SK-N-SH (cell line): Measurements from ENCODE around the gene PRTFDC1. TPM values are rescaled to one million over a fixed set of nuclear protein-coding genes. Genes with fewer than 3 reads are reported as not detected.

Source experiments
- CTCF ChIA-PET: fragments of 300-600, 350-600 bp; formaldehyde crosslinking; extraction: SDS; loops from one replicate; lab custom pipeline; 2021; lab: Yijun Ruan, JAX
- POLR2A ChIA-PET: fragments of 350-600 bp; sonication (Branson Sonifier 250); formaldehyde crosslinking; extraction: SDS; loops from one replicate; lab custom pipeline; 2020; ENCODE audit warnings: antibody characterized with exemption, inconsistent platforms; lab: Yijun Ruan, JAX
- DNase-seq: peaks from one replicate; pipeline ENCODE4 v3.0.0; 2012
- H2AFZ ChIP-seq: fragments of 200-600 bp; sonication (generic); 2 replicates; pipeline ENCODE4 v1.8.1; 2016; ENCODE audit warnings: antibody characterized with exemption, mild to moderate bottlenecking, low read depth
- H3F3A ChIP-seq: fragments of 200-600 bp; sonication (generic); replicated peaks from 2 replicates; pipeline ENCODE3; 2016; ENCODE audit warnings: antibody characterized with exemption, mild to moderate bottlenecking; ENCODE audit not compliant: insufficient read depth
- H3K27ac ChIP-seq, 2 experiments: fragments of 200-500 bp in 1 of 2; fragments of 200-600 bp in 1 of 2; sonication (Bioruptor generic) in 1 of 2; sonication (generic), shearing (Covaris generic) in 1 of 2; 2 replicates each; pipeline versions ENCODE4 v1.5.1 to v1.6.1; 2014 to 2016; ENCODE audit warnings: low read depth in 2 of 2, inconsistent platforms in 1 of 2, low read length in 1 of 2, mild to moderate bottlenecking in 1 of 2, mixed read lengths in 1 of 2
- H3K27me3 ChIP-seq: fragments of 200-600 bp; sonication (generic), shearing (Covaris generic); 2 replicates; pipeline ENCODE4 v1.6.1; 2016; ENCODE audit warnings: mixed run types; ENCODE audit not compliant: insufficient read depth
- H3K36me3 ChIP-seq, 2 experiments: fragments of 200-500 bp in 1 of 2; fragments of 200-600 bp in 1 of 2; sonication (Bioruptor generic) in 1 of 2; sonication (generic) in 1 of 2; replicated peaks in 1 of 2; 2 replicates each; pipeline versions ENCODE3 to v1.5.1; 2014 to 2016; ENCODE audit warnings: low read length in 1 of 2, mild to moderate bottlenecking in 1 of 2; ENCODE audit not compliant: insufficient read depth in 2 of 2, control insufficient read depth in 1 of 2
- H3K4me1 ChIP-seq, 2 experiments: fragments of 200-500 bp in 1 of 2; fragments of 200-600 bp in 1 of 2; sonication (Bioruptor generic) in 1 of 2; sonication (generic), shearing (Covaris generic) in 1 of 2; 2 replicates each; pipeline versions ENCODE4 v1.5.1 to v1.6.1; 2014 to 2016; ENCODE audit warnings: low read depth in 1 of 2, low read length in 1 of 2, mixed run types in 1 of 2; ENCODE audit not compliant: insufficient read depth in 2 of 2, control insufficient read depth in 1 of 2
- H3K4me2 ChIP-seq: fragments of 200-600 bp; sonication (generic), shearing (Covaris generic); 2 replicates; pipeline ENCODE4 v1.6.1; 2017; ENCODE audit warnings: mixed run types
- H3K4me3 ChIP-seq, 2 experiments: fragments of 200-500 bp in 1 of 2; fragments of 200-600 bp in 1 of 2; sonication (Bioruptor generic) in 1 of 2; sonication (generic), shearing (Covaris generic) in 1 of 2; 2 replicates each; pipeline versions ENCODE4 v1.5.1 to v1.8.1; 2014 to 2016; ENCODE audit warnings: low read depth in 2 of 2, inconsistent platforms in 1 of 2, low read length in 1 of 2, mild to moderate bottlenecking in 1 of 2, mixed read lengths in 1 of 2, moderate library complexity in 1 of 2
- H3K79me2 ChIP-seq: fragments of 200-600 bp; sonication (generic); 2 replicates; pipeline ENCODE4 v1.8.1; 2017; ENCODE audit warnings: mild to moderate bottlenecking; ENCODE audit not compliant: insufficient read depth
- H3K9ac ChIP-seq: fragments of 200-600 bp; sonication (generic); 2 replicates; pipeline ENCODE4 v1.6.1; 2017; ENCODE audit warnings: mixed run types
- H3K9me2 ChIP-seq: fragments of 200-600 bp; sonication (generic); 2 replicates; pipeline ENCODE4 v1.6.1; 2017; ENCODE audit warnings: mixed run types
- H3K9me3 ChIP-seq: fragments of 200-600 bp; sonication (generic); 2 replicates; pipeline ENCODE4 v1.6.1; 2017; ENCODE audit warnings: mixed run types, mild to moderate bottlenecking, moderate library complexity
- H4K20me1 ChIP-seq: fragments of 200-600 bp; sonication (generic); 2 replicates; pipeline ENCODE4 v1.6.1; 2017; ENCODE audit warnings: mild to moderate bottlenecking, mixed run types; ENCODE audit not compliant: insufficient read depth
- CTCF ChIP-seq: fragments of 200-600 bp; sonication (generic); IDR thresholded peaks from 2 replicates; pipeline ENCODE4 v1.6.1; 2017; ENCODE audit warnings: antibody characterized with exemption, mild to moderate bottlenecking, moderate library complexity
- MXI1 ChIP-seq: IDR thresholded peaks from 2 replicates; pipeline ENCODE4 v1.6.1; 2012; ENCODE audit warnings: mild to moderate bottlenecking, low read depth, low read length, improper control_type of control experiment
- POLR2AphosphoS5 ChIP-seq: IDR thresholded peaks from 2 replicates; pipeline ENCODE4 v1.6.1; 2012; ENCODE audit warnings: low read depth, low read length
- RFX5 ChIP-seq: IDR thresholded peaks from 2 replicates; pipeline ENCODE4 v1.6.1; 2012; ENCODE audit warnings: mild to moderate bottlenecking, improper control_type of control experiment, low read length
- RXRA ChIP-seq: IDR thresholded peaks from 2 replicates; pipeline ENCODE4 v1.4.0; 2012; ENCODE audit warnings: low read depth, mild to moderate bottlenecking, borderline replicate concordance
- TEAD4 ChIP-seq: IDR thresholded peaks from 2 replicates; pipeline ENCODE4 v1.4.0; 2012; ENCODE audit warnings: mild to moderate bottlenecking, borderline replicate concordance; ENCODE audit not compliant: insufficient read depth
- USF2 ChIP-seq: fragments of 150-350 bp; IDR thresholded peaks from 2 replicates; pipeline ENCODE4 v1.6.1; 2017; ENCODE audit warnings: antibody characterized with exemption, low read length, low read depth, borderline replicate concordance
- YY1 ChIP-seq: IDR thresholded peaks from 2 replicates; pipeline ENCODE4 v1.4.0; 2012; ENCODE audit warnings: low read depth, mild to moderate bottlenecking
- WGBS: methylation state at CpG from one replicate; pipeline ENCODE4 v1.1.6; 2017; ENCODE audit warnings: low lambda C conversion rate; 5-methylcytosine and 5-hydroxymethylcytosine counted together
- polyA plus RNA-seq, 3 experiments: library from polyadenylated mRNA; depleted of rRNA; stranded (reverse); fragments of >200 nt; gene quantifications; 2 replicates each; pipeline ENCODE4 v1.2.3, GENCODE V29; 2012
- TF ChIP-seq, protein P1 (sequence below): IDR thresholded peaks from 2 replicates; pipeline ENCODE4; 2012
- TF ChIP-seq, protein P2 (sequence below): IDR thresholded peaks from 2 replicates; pipeline ENCODE4 v1.4.0; 2012; ENCODE audit warnings: low read depth, borderline replicate concordance

PRTFDC1 gene
- polyA plus RNA-seq, 1 of the 3 experiments (the other 2 are of a cell fraction), result 6.6 TPM

GRCh38 chr10:24915304-24915703 is 37.1 kb downstream of the PRTFDC1 start:
- H3K27ac ChIP-seq, result no peak overlapping the region
- peaks cover 4% of the 10 kb centered on the region for H3F3A ChIP-seq
- no peak overlapping the region for H3K4me3 ChIP-seq
- no peaks in the 10 kb centered on the region for H3K9me3 ChIP-seq
- ChIA-PET POLR2A (no interaction called here), CTCF (no interaction called here)
- H3K79me2 ChIP-seq, result no peaks in the 10 kb centered on the region
- no peak for DNase-seq
- no peaks in the 10 kb centered on the region for H3K27me3 ChIP-seq
- H2AFZ ChIP-seq, result no peak overlapping the region
- no peaks in the 10 kb centered on the region for H3K36me3 ChIP-seq
- H4K20me1 ChIP-seq, result no peaks in the 10 kb centered on the region
- no peaks in the 10 kb centered on the region for H3K4me1 ChIP-seq
- H3K9ac ChIP-seq, result no peak overlapping the region
- TF ChIP-seq CTCF (no peak), RFX5 (no peak), MXI1 (no peak), YY1 (no peak)
- no peaks in the 10 kb centered on the region for H3K9me2 ChIP-seq
- H3K4me2 ChIP-seq, result no peak overlapping the region

GRCh38 chr10:24914148-24914547 is 38.3 kb downstream of the PRTFDC1 start:
- H3K9me2 ChIP-seq, result no peaks in the 10 kb centered on the region
- peaks cover 4% of the 10 kb centered on the region for H3F3A ChIP-seq
- ChIA-PET POLR2A (no interaction called here), CTCF (no interaction called here)
- H3K9ac ChIP-seq, result no peak overlapping the region
- TF ChIP-seq TEAD4 (no peak), RXRA (no peak), USF2 (no peak), YY1 (no peak), POLR2AphosphoS5 (no peak), CTCF (no peak), MXI1 (no peak)
- TF ChIP-seq, protein P1, sequence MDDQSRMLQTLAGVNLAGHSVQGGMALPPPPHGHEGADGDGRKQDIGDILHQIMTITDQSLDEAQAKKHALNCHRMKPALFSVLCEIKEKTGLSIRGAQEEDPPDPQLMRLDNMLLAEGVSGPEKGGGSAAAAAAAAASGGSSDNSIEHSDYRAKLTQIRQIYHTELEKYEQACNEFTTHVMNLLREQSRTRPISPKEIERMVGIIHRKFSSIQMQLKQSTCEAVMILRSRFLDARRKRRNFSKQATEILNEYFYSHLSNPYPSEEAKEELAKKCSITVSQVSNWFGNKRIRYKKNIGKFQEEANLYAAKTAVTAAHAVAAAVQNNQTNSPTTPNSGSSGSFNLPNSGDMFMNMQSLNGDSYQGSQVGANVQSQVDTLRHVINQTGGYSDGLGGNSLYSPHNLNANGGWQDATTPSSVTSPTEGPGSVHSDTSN, result no peak
- TF ChIP-seq, protein P2, sequence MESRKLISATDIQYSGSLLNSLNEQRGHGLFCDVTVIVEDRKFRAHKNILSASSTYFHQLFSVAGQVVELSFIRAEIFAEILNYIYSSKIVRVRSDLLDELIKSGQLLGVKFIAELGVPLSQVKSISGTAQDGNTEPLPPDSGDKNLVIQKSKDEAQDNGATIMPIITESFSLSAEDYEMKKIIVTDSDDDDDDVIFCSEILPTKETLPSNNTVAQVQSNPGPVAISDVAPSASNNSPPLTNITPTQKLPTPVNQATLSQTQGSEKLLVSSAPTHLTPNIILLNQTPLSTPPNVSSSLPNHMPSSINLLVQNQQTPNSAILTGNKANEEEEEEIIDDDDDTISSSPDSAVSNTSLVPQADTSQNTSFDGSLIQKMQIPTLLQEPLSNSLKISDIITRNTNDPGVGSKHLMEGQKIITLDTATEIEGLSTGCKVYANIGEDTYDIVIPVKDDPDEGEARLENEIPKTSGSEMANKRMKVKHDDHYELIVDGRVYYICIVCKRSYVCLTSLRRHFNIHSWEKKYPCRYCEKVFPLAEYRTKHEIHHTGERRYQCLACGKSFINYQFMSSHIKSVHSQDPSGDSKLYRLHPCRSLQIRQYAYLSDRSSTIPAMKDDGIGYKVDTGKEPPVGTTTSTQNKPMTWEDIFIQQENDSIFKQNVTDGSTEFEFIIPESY, result no peak
- no peaks in the 10 kb centered on the region for H3K79me2 ChIP-seq
- 94% methylated on average over 1 of the region's 1 CpG for WGBS
- no peaks in the 10 kb centered on the region for H4K20me1 ChIP-seq
- H2AFZ ChIP-seq, result no peak overlapping the region
- H3K27me3 ChIP-seq, result no peaks in the 10 kb centered on the region
- H3K4me3 ChIP-seq, result no peak overlapping the region
- no peak for DNase-seq
- H3K4me1 ChIP-seq, result no peaks in the 10 kb centered on the region
- H3K36me3 ChIP-seq, result no peaks in the 10 kb centered on the region
- H3K9me3 ChIP-seq, result no peaks in the 10 kb centered on the region
- 0 out of 4 replicates have a peak overlapping the region, but pooled peaks of 1 of the 2 experiments have one; percentile 0 for H3K27ac ChIP-seq
- H3K4me2 ChIP-seq, result no peak overlapping the region
